SU-DHL-6 (cell line): ENCODE measurements around the gene THSD4.
"Not testable (repeated sequence)": the region's sequence is repeated elsewhere in the genome, so short reads cannot be mapped to it uniquely, and the experiment has no call there.

Source experiments
- H2AFZ ChIP-seq: fragments of 200-600 bp; sonication (generic); 2 replicates; pipeline ENCODE4 v1.6.1; 2014; ENCODE audit warnings: low read depth, mild to moderate bottlenecking, moderate library complexity, mixed read lengths, antibody characterized with exemption, low read length; ENCODE audit not compliant: severe bottlenecking
- H3F3A ChIP-seq: fragments of 200-600 bp; shearing (Covaris generic); 2 replicates; pipeline ENCODE4 v1.6.0; 2016; ENCODE audit warnings: antibody characterized with exemption, mild to moderate bottlenecking; ENCODE audit not compliant: insufficient read depth
- H3K27ac ChIP-seq: fragments of 200-600 bp; sonication (generic); 2 replicates; pipeline ENCODE4 v1.5.1; 2016; ENCODE audit warnings: low read depth, mild to moderate bottlenecking, low read length, moderate library complexity, mixed read lengths
- H3K27me3 ChIP-seq: fragments of 200-600 bp; sonication (generic), shearing (Covaris generic); 2 replicates; pipeline ENCODE4 v1.6.0; 2014; ENCODE audit warnings: mild to moderate bottlenecking, low read length
- H3K36me3 ChIP-seq: fragments of 200-600 bp; sonication (generic); 2 replicates; pipeline ENCODE4 v1.6.1; 2014; ENCODE audit warnings: mild to moderate bottlenecking, low read length, mixed read lengths
- H3K4me2 ChIP-seq: fragments of 300-600, 200-600 bp; shearing (Covaris generic), sonication (generic); 2 replicates; pipeline ENCODE4 v1.6.0; 2014; ENCODE audit warnings: low read length, low read depth, mild to moderate bottlenecking; ENCODE audit not compliant: poor library complexity, severe bottlenecking
- H3K4me3 ChIP-seq: fragments of 200-600 bp; sonication (generic); 2 replicates; pipeline ENCODE4 v1.5.1; 2014; ENCODE audit warnings: antibody characterized with exemption, low read length, mild to moderate bottlenecking, mixed read lengths; ENCODE audit not compliant: insufficient read depth, poor library complexity, severe bottlenecking
- H3K79me2 ChIP-seq: fragments of 200-600 bp; sonication (generic); 2 replicates; pipeline ENCODE4 v1.6.1; 2014; ENCODE audit warnings: mild to moderate bottlenecking, low read length, moderate library complexity; ENCODE audit not compliant: insufficient read depth
- H3K9ac ChIP-seq: fragments of 200-600 bp; sonication (generic); 2 replicates; pipeline ENCODE4 v1.7.0; 2014; ENCODE audit warnings: mild to moderate bottlenecking, low read length
- H3K9me2 ChIP-seq: fragments of 200-600 bp; sonication (generic); replicated peaks from 2 replicates; pipeline ENCODE4 v1.6.1; 2014; ENCODE audit warnings: low read length; ENCODE audit not compliant: insufficient read depth
- H3K9me3 ChIP-seq: fragments of 200-600 bp; sonication (generic); 2 replicates; pipeline ENCODE4 v1.6.1; 2014; ENCODE audit warnings: low read length, mixed read lengths; ENCODE audit not compliant: insufficient read depth
- H4K20me1 ChIP-seq: fragments of 200-600 bp; sonication (generic); 2 replicates; pipeline ENCODE4 v1.6.1; 2014; ENCODE audit warnings: low read depth, mild to moderate bottlenecking, antibody characterized with exemption, low read length, moderate library complexity, mixed read lengths
- EZH2phosphoT487 ChIP-seq: fragments of 200-600 bp; sonication (generic), shearing (Covaris generic); conservative IDR thresholded peaks from 2 replicates; pipeline ENCODE4 v1.6.1; 2018; ENCODE audit warnings: mild to moderate bottlenecking, antibody characterized with exemption, low read length, moderate library complexity, mixed read lengths
- TF ChIP-seq, protein P1 (sequence below): fragments of 200-600 bp; sonication (generic); IDR thresholded peaks from one replicate; pipeline ENCODE4 v1.5.1; 2017; ENCODE audit warnings: antibody characterized with exemption, mild to moderate bottlenecking, low read length, moderate library complexity; ENCODE audit not compliant: insufficient read depth, poor library complexity, severe bottlenecking

Gene THSD4

DNA sequence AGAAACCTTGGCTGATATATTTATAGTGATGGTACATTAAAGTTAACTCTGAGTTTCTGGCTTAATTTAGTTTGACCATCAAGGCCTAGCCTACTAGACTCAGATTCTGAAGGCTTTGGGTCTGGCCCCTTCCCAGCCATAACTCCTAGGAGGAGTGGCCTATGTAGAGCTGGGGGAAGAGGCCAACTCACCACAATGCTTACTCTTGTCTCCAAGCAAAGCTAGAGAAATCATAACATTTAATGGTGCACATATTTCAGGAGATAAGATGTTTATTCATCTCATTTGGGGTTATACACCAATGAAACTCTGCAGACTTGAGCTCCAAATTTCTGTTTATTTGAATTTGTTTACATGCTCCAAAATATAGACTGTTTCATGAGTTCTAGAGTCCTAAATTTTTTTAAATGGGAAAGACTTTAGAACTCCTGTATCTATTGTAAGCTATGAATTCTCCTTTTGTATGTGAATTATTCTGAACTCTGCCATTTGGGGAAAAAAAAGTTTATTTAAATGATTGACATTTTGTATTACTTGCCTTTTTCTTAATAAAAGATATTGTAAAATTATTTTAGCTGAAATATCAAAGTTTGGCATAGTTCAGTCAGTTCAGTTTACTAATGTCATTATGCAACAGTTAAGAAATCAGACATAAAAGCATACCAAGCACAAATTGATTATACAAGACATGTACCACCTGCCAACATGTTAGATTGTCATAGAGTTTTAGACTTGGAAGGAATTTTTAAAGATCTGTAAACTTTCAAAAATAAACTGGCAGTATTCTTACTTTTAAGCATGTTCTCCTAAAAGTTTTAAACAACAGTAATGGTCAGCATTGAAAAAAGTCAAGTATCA is 551.7 kb downstream of the THSD4 start:
- no peak for TF ChIP-seq EZH2phosphoT487
- TF ChIP-seq, protein P1, sequence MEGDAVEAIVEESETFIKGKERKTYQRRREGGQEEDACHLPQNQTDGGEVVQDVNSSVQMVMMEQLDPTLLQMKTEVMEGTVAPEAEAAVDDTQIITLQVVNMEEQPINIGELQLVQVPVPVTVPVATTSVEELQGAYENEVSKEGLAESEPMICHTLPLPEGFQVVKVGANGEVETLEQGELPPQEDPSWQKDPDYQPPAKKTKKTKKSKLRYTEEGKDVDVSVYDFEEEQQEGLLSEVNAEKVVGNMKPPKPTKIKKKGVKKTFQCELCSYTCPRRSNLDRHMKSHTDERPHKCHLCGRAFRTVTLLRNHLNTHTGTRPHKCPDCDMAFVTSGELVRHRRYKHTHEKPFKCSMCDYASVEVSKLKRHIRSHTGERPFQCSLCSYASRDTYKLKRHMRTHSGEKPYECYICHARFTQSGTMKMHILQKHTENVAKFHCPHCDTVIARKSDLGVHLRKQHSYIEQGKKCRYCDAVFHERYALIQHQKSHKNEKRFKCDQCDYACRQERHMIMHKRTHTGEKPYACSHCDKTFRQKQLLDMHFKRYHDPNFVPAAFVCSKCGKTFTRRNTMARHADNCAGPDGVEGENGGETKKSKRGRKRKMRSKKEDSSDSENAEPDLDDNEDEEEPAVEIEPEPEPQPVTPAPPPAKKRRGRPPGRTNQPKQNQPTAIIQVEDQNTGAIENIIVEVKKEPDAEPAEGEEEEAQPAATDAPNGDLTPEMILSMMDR = no peak
- Histone ChIP-seq H3K79me2 (no peaks in the 10 kb centered on the region), H3K27me3 (no peaks in the 10 kb centered on the region), H2AFZ (no peak overlapping the region), H3K9me3 (no peaks in the 10 kb centered on the region), H3K9ac (no peak overlapping the region), H3K4me2 (no peak overlapping the region), H3K9me2 (no peaks in the 10 kb centered on the region), H3K27ac (no peak overlapping the region), H3F3A (no peaks in the 10 kb centered on the region), H3K36me3 (no peaks in the 10 kb centered on the region), H3K4me3 (no peak overlapping the region), H4K20me1 (no peaks in the 10 kb centered on the region)

DNA sequence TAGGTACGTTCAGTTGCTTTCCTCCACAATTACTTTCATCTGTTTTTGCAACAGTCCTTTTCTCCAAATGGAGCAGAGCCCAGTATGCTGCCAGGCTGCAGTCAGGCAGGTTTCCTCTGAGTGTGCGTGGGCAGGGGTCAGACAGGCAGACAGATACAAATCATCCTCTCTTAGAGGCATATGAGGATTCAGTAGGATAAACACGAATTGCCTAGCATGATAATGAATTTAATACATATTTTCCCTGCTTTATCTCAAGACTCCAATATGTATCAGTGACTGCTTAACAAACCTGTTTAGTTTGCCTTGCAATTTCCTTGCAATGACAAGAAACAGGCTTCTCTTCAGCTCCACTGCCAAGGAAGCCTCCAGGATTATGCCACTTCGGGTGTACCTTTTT is 554.4 kb downstream of the THSD4 start:
- H3K9me2 ChIP-seq = no peaks in the 10 kb centered on the region
- H3K9ac ChIP-seq = no peak overlapping the region
- no peak overlapping the region for H3K27ac ChIP-seq
- no peaks in the 10 kb centered on the region for H3K36me3 ChIP-seq
- H3K79me2 ChIP-seq = no peaks in the 10 kb centered on the region
- H4K20me1 ChIP-seq = no peaks in the 10 kb centered on the region
- no peak overlapping the region for H3K4me3 ChIP-seq
- no peak overlapping the region for H3K4me2 ChIP-seq
- H2AFZ ChIP-seq = no peak overlapping the region
- H3F3A ChIP-seq = no peaks in the 10 kb centered on the region
- TF ChIP-seq, protein P1 = no peak
- no peak for TF ChIP-seq EZH2phosphoT487
- no peaks in the 10 kb centered on the region for H3K9me3 ChIP-seq
- H3K27me3 ChIP-seq = no peaks in the 10 kb centered on the region

DNA sequence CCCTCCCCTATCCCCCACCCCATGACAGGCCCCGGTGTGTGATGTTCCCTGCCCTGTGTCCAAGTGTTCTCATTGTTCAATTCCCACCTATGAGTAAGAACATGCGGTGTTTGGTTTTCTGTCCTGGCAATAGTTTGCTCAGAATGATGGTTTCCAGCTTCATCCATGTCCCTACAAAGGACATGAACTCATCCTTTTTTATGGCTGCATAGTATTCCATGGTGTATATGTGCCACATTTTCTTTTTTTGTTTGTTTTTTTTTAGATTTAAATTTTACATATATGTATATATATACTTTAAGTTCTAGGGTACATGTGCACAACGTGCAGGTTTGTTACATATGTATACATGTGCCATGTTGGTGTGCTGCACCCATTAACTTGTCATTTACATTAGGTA is 555.0 kb downstream of the THSD4 start:
- not testable (repeated sequence) for H3K9ac ChIP-seq, H3K36me3 ChIP-seq, H3K27me3 ChIP-seq, H3K27ac ChIP-seq, H3F3A ChIP-seq, H3K9me3 ChIP-seq, H3K79me2 ChIP-seq, H3K9me2 ChIP-seq, H3K4me2 ChIP-seq, H4K20me1 ChIP-seq, H2AFZ ChIP-seq, H3K4me3 ChIP-seq

DNA sequence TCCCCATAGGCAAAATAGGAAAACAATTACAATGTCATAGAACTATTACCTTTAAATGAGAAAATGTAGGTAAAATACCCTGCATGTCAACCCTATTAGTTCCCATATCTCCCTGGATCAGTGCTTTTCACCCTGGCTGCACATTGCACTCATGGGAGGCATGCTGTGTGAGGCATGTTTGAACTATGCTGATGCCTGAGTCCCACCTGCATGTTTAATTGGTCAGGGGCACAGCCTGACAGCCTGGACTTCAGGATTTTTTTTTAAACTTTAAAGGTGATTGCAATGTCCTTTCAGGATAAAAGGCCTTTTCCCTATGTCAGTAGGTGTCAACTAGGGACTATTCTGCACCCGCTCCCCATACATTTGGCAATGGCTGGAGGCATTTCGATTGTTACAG is 559.1 kb downstream of the THSD4 start:
- Histone ChIP-seq H3F3A (no peaks in the 10 kb centered on the region), H3K27ac (no peak overlapping the region), H3K9me2 (no peaks in the 10 kb centered on the region), H2AFZ (no peak overlapping the region), H3K9ac (no peak overlapping the region), H3K36me3 (no peaks in the 10 kb centered on the region), H3K4me2 (no peak overlapping the region), H3K9me3 (no peaks in the 10 kb centered on the region), H4K20me1 (no peaks in the 10 kb centered on the region), H3K79me2 (no peaks in the 10 kb centered on the region), H3K27me3 (no peaks in the 10 kb centered on the region), H3K4me3 (no peak overlapping the region)
- no peak for TF ChIP-seq EZH2phosphoT487
- TF ChIP-seq, protein P1 = no peak
